B cell (primary cell): ENCODE data around the gene JMJD4. TPM values are rescaled to one million over a fixed set of nuclear protein-coding genes. Genes with fewer than 3 reads are reported as not detected.

Source experiments
- ATAC-seq: fragments of 200-7000 bp; cut with Tn5 transposase; one replicate; pipeline ENCODE4 v1.10.0; 2021; ENCODE audit warnings: low read depth, mild to moderate bottlenecking, moderate number of reproducible peaks, moderate library complexity
- CTCF ChIA-PET: fragments of 350-600 bp; sonication (Branson Sonifier 250); formaldehyde crosslinking; loops from one replicate; lab custom pipeline; 2021; ENCODE audit warnings: antibody characterized with exemption, inconsistent platforms; lab: Charles Lee
- POLR2A ChIA-PET: fragments of 350-600 bp; sonication (Branson Sonifier 250); formaldehyde crosslinking; loops from one replicate; lab custom pipeline; 2021; ENCODE audit warnings: antibody characterized with exemption; lab: Charles Lee
- DNase-seq: peaks from one replicate; pipeline ENCODE4 v3.0.0; 2013
- H2AFZ ChIP-seq: 2 replicates; pipeline ENCODE4 v1.6.1; 2012; ENCODE audit warnings: mild to moderate bottlenecking, low read depth, low read length; ENCODE audit not compliant: insufficient read depth, poor library complexity, severe bottlenecking
- H3K27ac ChIP-seq, 2 donors: 1 replicate in 1 of 2; 2 replicates in 1 of 2; pipeline ENCODE4 v1.5.1; 2012 to 2013; ENCODE audit warnings: low read length in 2 of 2, mild to moderate bottlenecking in 2 of 2, moderate library complexity in 1 of 2
- H3K27me3 ChIP-seq, 4 experiments: fragments of 200-600 bp in 1 of 4; sonication (generic) in 1 of 4; replicated peaks in 1 of 4; 1 replicate in 2 of 4; 2 replicates in 2 of 4; pipeline versions ENCODE4 v1.6.1 to v1.7.0; 2013 to 2016; ENCODE audit warnings: low read length in 3 of 4, mild to moderate bottlenecking in 2 of 4, mixed read lengths in 1 of 4, moderate library complexity in 1 of 4; ENCODE audit not compliant: insufficient read depth in 4 of 4, control insufficient read depth in 3 of 4; ENCODE audit errors: control extremely low read depth in 1 of 4
- H3K36me3 ChIP-seq, 2 experiments: replicated peaks in 1 of 2; 1 replicate in 1 of 2; 2 replicates in 1 of 2; pipeline versions ENCODE4 v1.6.1 to v1.7.1; 2013; ENCODE audit warnings: low read length in 1 of 2; ENCODE audit not compliant: insufficient read depth in 2 of 2, control insufficient read depth in 1 of 2; ENCODE audit errors: control extremely low read depth in 1 of 2, extremely low read depth in 1 of 2
- H3K4me1 ChIP-seq, 2 donors: fragments of 200-600 bp in 1 of 2; sonication (generic) in 1 of 2; 1 replicate in 1 of 2; 2 replicates in 1 of 2; pipeline versions ENCODE4 v1.5.1 to v1.6.1; 2013 to 2017; ENCODE audit warnings: low read length in 2 of 2; ENCODE audit not compliant: control insufficient read depth in 2 of 2, insufficient read depth in 2 of 2
- H3K4me2 ChIP-seq: replicated peaks from 2 replicates; pipeline ENCODE3; 2012; ENCODE audit warnings: mild to moderate bottlenecking, low read depth, low read length; ENCODE audit not compliant: poor library complexity, severe bottlenecking
- H3K4me3 ChIP-seq, 5 experiments: fragments of 200-600 bp in 1 of 5; sonication (generic) in 1 of 5; 1 replicate in 3 of 5; 2 replicates in 2 of 5; pipeline versions ENCODE4 v1.5.1 to v1.7.0; 2011 to 2016; ENCODE audit warnings: low read length in 4 of 5, mild to moderate bottlenecking in 4 of 5, low read depth in 2 of 5, control low read depth in 1 of 5, moderate library complexity in 1 of 5; ENCODE audit not compliant: insufficient read depth in 1 of 5; ENCODE audit errors: control extremely low read depth in 1 of 5, extremely low read depth in 1 of 5
- H3K79me2 ChIP-seq: fragments of 200-600 bp; sonication (generic); one replicate; pipeline ENCODE4 v1.6.0; 2016; ENCODE audit warnings: low read length; ENCODE audit not compliant: control insufficient read depth, insufficient read depth
- H3K9ac ChIP-seq: fragments of 200-600 bp; sonication (generic); 2 replicates; pipeline ENCODE4 v1.6.1; 2017; ENCODE audit warnings: mild to moderate bottlenecking, low read length, moderate library complexity
- H3K9me3 ChIP-seq, 3 donors: one replicate each; pipeline versions ENCODE4 v1.6.1 to v1.7.1; 2013; ENCODE audit warnings: low read length in 2 of 3; ENCODE audit not compliant: control insufficient read depth in 2 of 3, insufficient read depth in 1 of 3; ENCODE audit errors: control extremely low read depth in 1 of 3
- H4K20me1 ChIP-seq: 2 replicates; pipeline ENCODE4 v1.6.0; 2012; ENCODE audit warnings: mild to moderate bottlenecking, low read length; ENCODE audit not compliant: insufficient read depth, control insufficient read depth, poor library complexity, severe bottlenecking
- H3K27ac Mint-ChIP-seq: one replicate; pipeline ENCODE4 v1.8.0; 2021; ENCODE audit warnings: mixed read lengths
- H3K27me3 Mint-ChIP-seq: one replicate; pipeline ENCODE4 v1.8.0; 2021; ENCODE audit warnings: mixed read lengths
- H3K4me1 Mint-ChIP-seq: one replicate; pipeline ENCODE4 v1.8.0; 2021; ENCODE audit warnings: mixed read lengths
- H3K4me3 Mint-ChIP-seq: one replicate; pipeline ENCODE4 v1.8.0; 2021; ENCODE audit warnings: mixed read lengths
- H3K9me3 Mint-ChIP-seq: one replicate; pipeline ENCODE4 v1.8.0; 2022; ENCODE audit warnings: mixed read lengths; ENCODE audit not compliant: insufficient read depth
- EZH2 ChIP-seq: IDR thresholded peaks from 2 replicates; pipeline ENCODE4 v1.6.1; 2012; ENCODE audit warnings: borderline replicate concordance, low read depth, mild to moderate bottlenecking, moderate library complexity, low read length; ENCODE audit not compliant: insufficient read depth, poor library complexity, severe bottlenecking
- WGBS: methylation state at CpG from one replicate; pipeline ENCODE4 v1.1.5; 2013; ENCODE audit warnings: missing lambda C conversion rate; ENCODE audit not compliant: insufficient coverage; 5-methylcytosine and 5-hydroxymethylcytosine counted together
- intact Hi-C: fragments of 100-400 bp; cut with micrococcal nuclease; formaldehyde crosslinking; loops from one replicate; pipeline ENCODE4 v1.10.0; 2022
- polyA plus RNA-seq: library from polyadenylated mRNA; depleted of rRNA; stranded (reverse); fragments of >200 nt; gene quantifications from 2 replicates; pipeline ENCODE4 v1.2.3, GENCODE V29; 2012
- total RNA-seq, 2 donors: library from RNA; stranded (reverse); fragments of 120-200 nt in 1 of 2; gene quantifications; 1 replicate in 1 of 2; 2 replicates in 1 of 2; pipeline versions ENCODE4 v1.2.3 to v1.2.4, GENCODE V29; 2013 to 2022
- TF ChIP-seq, protein P1 (sequence below): fragments of 200-600 bp; IDR thresholded peaks from one replicate; pipeline ENCODE4 v1.8.0; 2022; ENCODE audit warnings: antibody characterized with exemption, mild to moderate bottlenecking

The JMJD4 gene
- total and polyA plus RNA-seq, 2 donors (not counting 1 experiment from before 2014, with no cell fraction given): 29.9 to 30.6 TPM

DNA sequence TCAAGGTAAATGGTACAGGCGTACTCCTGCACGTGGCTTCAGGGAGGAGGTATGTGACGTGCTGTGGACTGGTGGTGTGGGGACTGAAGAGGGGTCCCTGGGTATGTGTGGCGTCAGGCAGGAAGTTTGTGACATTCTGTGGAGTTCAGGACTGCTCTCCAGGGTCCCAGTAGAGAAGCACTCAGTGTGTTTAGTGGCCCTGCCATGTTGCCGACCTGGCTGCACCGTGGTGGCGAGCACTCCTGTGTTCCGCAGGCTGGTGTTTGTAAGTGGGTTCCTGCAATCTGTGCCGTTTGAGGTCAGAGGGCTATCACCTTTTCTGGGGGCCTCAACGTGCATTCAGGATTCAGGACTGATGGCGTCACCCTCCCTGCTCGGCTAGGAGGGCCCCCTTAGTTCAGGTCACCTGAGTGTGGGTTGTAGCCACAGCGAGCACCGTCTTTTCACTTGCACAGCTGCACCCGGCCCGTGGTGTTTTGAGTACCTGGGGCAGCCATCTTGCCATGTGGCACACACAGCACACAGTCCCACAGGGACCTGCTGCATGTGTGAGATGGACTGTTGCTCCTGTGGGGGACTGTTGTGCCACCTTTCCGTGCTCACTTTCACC, 26.6 kb upstream of the JMJD4 start:
- Histone ChIP-seq H3K9ac (no peak overlapping the region), H3K4me3 (no peak overlapping the region), H3K79me2 (peaks cover 15% of the 10 kb centered on the region), H3K27me3 (no peaks in the 10 kb centered on the region), H3K27ac (no peak overlapping the region), H3K36me3 (peaks cover 0 to 41% of the 10 kb centered on the region in 2 experiments), H2AFZ (no peak overlapping the region), H3K9me3 (no peaks in the 10 kb centered on the region), H3K4me1 (peaks cover 3 to 21% of the 10 kb centered on the region in 2 donors), H3K4me2 (no peak overlapping the region), H4K20me1 (peaks cover 35% of the 10 kb centered on the region)
- no peak overlapping the region for H3K27ac Mint-ChIP-seq
- ChIA-PET CTCF (interaction anchor here (0.6 to 6.5 kb wide), 11 partner anchors 9 to 756 kb away, joined by 3 to 45 read pairs (median 4); no protein-coding TSS in a partner anchor), POLR2A (no interaction called here)
- H3K9me3 Mint-ChIP-seq: no peaks in the 10 kb centered on the region
- TF ChIP-seq, protein P1, sequence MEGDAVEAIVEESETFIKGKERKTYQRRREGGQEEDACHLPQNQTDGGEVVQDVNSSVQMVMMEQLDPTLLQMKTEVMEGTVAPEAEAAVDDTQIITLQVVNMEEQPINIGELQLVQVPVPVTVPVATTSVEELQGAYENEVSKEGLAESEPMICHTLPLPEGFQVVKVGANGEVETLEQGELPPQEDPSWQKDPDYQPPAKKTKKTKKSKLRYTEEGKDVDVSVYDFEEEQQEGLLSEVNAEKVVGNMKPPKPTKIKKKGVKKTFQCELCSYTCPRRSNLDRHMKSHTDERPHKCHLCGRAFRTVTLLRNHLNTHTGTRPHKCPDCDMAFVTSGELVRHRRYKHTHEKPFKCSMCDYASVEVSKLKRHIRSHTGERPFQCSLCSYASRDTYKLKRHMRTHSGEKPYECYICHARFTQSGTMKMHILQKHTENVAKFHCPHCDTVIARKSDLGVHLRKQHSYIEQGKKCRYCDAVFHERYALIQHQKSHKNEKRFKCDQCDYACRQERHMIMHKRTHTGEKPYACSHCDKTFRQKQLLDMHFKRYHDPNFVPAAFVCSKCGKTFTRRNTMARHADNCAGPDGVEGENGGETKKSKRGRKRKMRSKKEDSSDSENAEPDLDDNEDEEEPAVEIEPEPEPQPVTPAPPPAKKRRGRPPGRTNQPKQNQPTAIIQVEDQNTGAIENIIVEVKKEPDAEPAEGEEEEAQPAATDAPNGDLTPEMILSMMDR: no peak
- TF ChIP-seq EZH2: no peak
- peaks cover 15% of the 10 kb centered on the region for H3K4me1 Mint-ChIP-seq
- no peak overlapping the region for H3K4me3 Mint-ChIP-seq
- no peak for DNase-seq
- intact Hi-C loops: loop anchor here (1.0 kb wide), 2 partner anchors 27 to 193 kb away; no protein-coding TSS in a partner anchor
- ATAC-seq: no peak
- WGBS: 88% methylated on average over 17 of the region's 17 CpGs
- no peaks in the 10 kb centered on the region for H3K27me3 Mint-ChIP-seq

- POLR2A ChIA-PET: no interaction called here
- Histone ChIP-seq H3K4me3 (no peak overlapping the region), H3K9me3 (no peaks in the 10 kb centered on the region), H3K27me3 (no peaks in the 10 kb centered on the region), H3K27ac (no peak overlapping the region), H4K20me1 (peaks cover 30% of the 10 kb centered on the region), H3K79me2 (peaks cover 15% of the 10 kb centered on the region), H3K9ac (no peak overlapping the region), H3K4me2 (no peak overlapping the region), H2AFZ (no peak overlapping the region), H3K4me1 (peaks cover 3 to 11% of the 10 kb centered on the region in 2 donors), H3K36me3 (peaks cover 0 to 46% of the 10 kb centered on the region in 2 experiments)
- WGBS: 100% methylated on average over 6 of the region's 9 CpGs
- DNase-seq (no peak), ATAC-seq (no peak)
- no peak for TF ChIP-seq EZH2
- TF ChIP-seq, protein P1: no peak
- intact Hi-C loops: no loop called here
- CTCF ChIA-PET: interaction anchor here (0.9 to 6.5 kb wide), 2 partner anchors 193 to 756 kb away, joined by 5 to 45 read pairs; no protein-coding TSS in a partner anchor
- H3K27me3 Mint-ChIP-seq: no peaks in the 10 kb centered on the region
- peaks cover 10% of the 10 kb centered on the region for H3K4me1 Mint-ChIP-seq
- no peaks in the 10 kb centered on the region for H3K9me3 Mint-ChIP-seq
- H3K27ac Mint-ChIP-seq: no peak overlapping the region
- H3K4me3 Mint-ChIP-seq: no peak overlapping the region
Measured at GRCh38 chr1:227760377-227760776, 25.3 kb upstream of the JMJD4 start.
